A549 (cell line): ENCODE measurements around the gene RAMP1. TPM values are rescaled to one million over a fixed set of nuclear protein-coding genes. Genes with fewer than 3 reads are reported as not detected.

Source experiments
- ATAC-seq, 2 experiments: fragments of 200-7000 bp in 1 of 2; fragments of >200 bp in 1 of 2; cut with Nextera tagmentation in 1 of 2; cut with Tn5 transposase in 1 of 2; 3 replicates each; pipeline versions ENCODE4 v1.8.0 to v1.9.1; 2018 to 2020; ENCODE audit warnings: mild to moderate bottlenecking in 1 of 2, moderate library complexity in 1 of 2
- CTCF ChIA-PET: fragments of 300-600 bp; sonication (Branson Sonifier 250); formaldehyde crosslinking; extraction: SDS; loops from one replicate; lab custom pipeline; 2021; ENCODE audit warnings: antibody characterized with exemption, inconsistent platforms; lab: Yijun Ruan, JAX
- POLR2A ChIA-PET: fragments of 350-600 bp; formaldehyde crosslinking; extraction: SDS; loops from one replicate; lab custom pipeline; 2021; ENCODE audit warnings: antibody characterized with exemption, inconsistent platforms; lab: Yijun Ruan, JAX
- DNase-seq, 2 experiments: peaks; one replicate each; pipeline versions ENCODE4 v3.0.0 to v3.0.0-alpha.2; 2011 to 2016; ENCODE audit warnings: low read depth in 1 of 2, low spot score in 1 of 2
- FAIRE-seq: peaks from 2 replicates; lab custom pipeline; 2011; peaks lifted over from hg19 to GRCh38; lab: Jason Lieb, UNC
- H3K27ac ChIP-seq, 2 experiments: fragments of >200 bp; sonication (Bioruptor Twin); formaldehyde crosslinking; 3 replicates each; pipeline ENCODE4 v1.5.1; 2016 to 2017
- H3K4me1 ChIP-seq: fragments of >200 bp; sonication (Bioruptor Twin); formaldehyde crosslinking; 3 replicates; pipeline ENCODE4 v1.6.1; 2016
- H3K4me2 ChIP-seq: fragments of >200 bp; sonication (Bioruptor Twin); formaldehyde crosslinking; 3 replicates; pipeline ENCODE4 v1.6.1; 2016
- H3K4me3 ChIP-seq: fragments of >200 bp; sonication (Bioruptor Twin); formaldehyde crosslinking; 3 replicates; pipeline ENCODE4 v1.5.1; 2016
- H3K9me3 ChIP-seq: fragments of >200 bp; sonication (Bioruptor Twin); formaldehyde crosslinking; 3 replicates; pipeline ENCODE4 v1.6.1; 2016
- BHLHE40 ChIP-seq: IDR thresholded peaks from 2 replicates; pipeline ENCODE4 v1.6.1; 2012; ENCODE audit warnings: low read depth, low read length, inconsistent platforms
- CHD4 ChIP-seq: fragments of 200-600 bp; sonication (generic); IDR thresholded peaks from 2 replicates; pipeline ENCODE4 v1.6.1; 2016; ENCODE audit warnings: antibody characterized with exemption, mild to moderate bottlenecking, borderline replicate concordance
- FOSL2 ChIP-seq, 2 experiments: fragments of 450-650 bp in 1 of 2; fragments of >200 bp in 1 of 2; sonication (Bioruptor Twin) in 1 of 2; formaldehyde crosslinking; IDR thresholded peaks; 2 replicates each; pipeline versions ENCODE4 v1.5.0 to v1.6.1; 2016 to 2020; ENCODE audit warnings: mild to moderate bottlenecking in 1 of 2, moderate library complexity in 1 of 2
- HDAC2 ChIP-seq: fragments of 200-600 bp; sonication (generic); IDR thresholded peaks from 2 replicates; pipeline ENCODE4 v1.6.1; 2016
- HEYL ChIP-seq: fragments of 250-450 bp; sonication (Bioruptor Pico); IDR thresholded peaks from 2 replicates; pipeline ENCODE4 v1.8.0; 2021; ENCODE audit warnings: mild to moderate bottlenecking, moderate library complexity
- HOXA7 ChIP-seq: fragments of 250-450 bp; sonication (Bioruptor Pico); IDR thresholded peaks from 2 replicates; pipeline ENCODE4 v1.5.0; 2020; ENCODE audit warnings: mild to moderate bottlenecking, moderate library complexity
- HOXB13 ChIP-seq: fragments of 250-450 bp; sonication (Bioruptor Pico); IDR thresholded peaks from 2 replicates; pipeline ENCODE4 v1.5.0; 2020; ENCODE audit warnings: low read depth, mild to moderate bottlenecking, moderate library complexity
- JUNB ChIP-seq: fragments of >200 bp; sonication (Bioruptor Twin); formaldehyde crosslinking; IDR thresholded peaks from 2 replicates; pipeline ENCODE4 v1.6.1; 2016
- NFE2L2 ChIP-seq: fragments of 150-350 bp; conservative IDR thresholded peaks from 2 replicates; pipeline ENCODE4 v1.6.1; 2014; ENCODE audit warnings: low read length
- POLR2A ChIP-seq: IDR thresholded peaks from 2 replicates; pipeline ENCODE4 v1.6.1; 2012; ENCODE audit warnings: mild to moderate bottlenecking, low read length
- POLR2AphosphoS2 ChIP-seq: conservative IDR thresholded peaks from 2 replicates; pipeline ENCODE4 v1.6.1; 2012; ENCODE audit warnings: low read length, improper control_type of control experiment, inconsistent platforms
- RAD21 ChIP-seq, 2 experiments: fragments of >200 bp in 1 of 2; sonication (Bioruptor Twin) in 1 of 2; formaldehyde crosslinking in 1 of 2; IDR thresholded peaks in 1 of 2; conservative IDR thresholded peaks in 1 of 2; 2 replicates in 1 of 2; 3 replicates in 1 of 2; pipeline ENCODE4 v1.6.1; 2012 to 2018; ENCODE audit warnings: inconsistent platforms in 1 of 2
- RCOR1 ChIP-seq: fragments of 150-350 bp; IDR thresholded peaks from 2 replicates; pipeline ENCODE4 v1.6.1; 2014; ENCODE audit warnings: antibody characterized with exemption, low read length, low read depth
- RFX5 ChIP-seq: fragments of 450-650 bp; IDR thresholded peaks from 2 replicates; pipeline ENCODE4 v1.7.1; 2014; ENCODE audit warnings: antibody characterized with exemption, mild to moderate bottlenecking, moderate library complexity
- SREBF2 ChIP-seq: fragments of 450-650 bp; IDR thresholded peaks from 2 replicates; pipeline ENCODE4 v1.6.1; 2014; ENCODE audit warnings: mild to moderate bottlenecking, moderate library complexity
- ZFP36 ChIP-seq: fragments of 450-650 bp; IDR thresholded peaks from 2 replicates; pipeline ENCODE4 v1.6.1; 2014; ENCODE audit warnings: borderline replicate concordance; ENCODE audit not compliant: partially characterized antibody
- WGBS: methylation state at CpG from one replicate; pipeline ENCODE4 v1.1.6; 2017; ENCODE audit errors: missing lambda C conversion rate; 5-methylcytosine and 5-hydroxymethylcytosine counted together
- polyA plus RNA-seq, 4 experiments: library from polyadenylated mRNA; depleted of rRNA in 3 of 4; stranded (reverse); fragments of >200 nt; fragmentation: RNase III in 1 of 4; extraction: RNeasy Plus Mini Kit Qiagen cat#74134 plus additional on column Dnase treatment in 1 of 4; gene quantifications; 2 replicates in 3 of 4; 3 replicates in 1 of 4; pipeline ENCODE4 v1.2.3, GENCODE V29; 2011 to 2017
- TF ChIP-seq, protein P1 (sequence below): IDR thresholded peaks from 2 replicates; pipeline ENCODE4 v1.6.1; 2012
- TF ChIP-seq, protein P2 (sequence below): fragments of 200-600 bp; sonication (generic); IDR thresholded peaks from 2 replicates; pipeline ENCODE4 v1.6.1; 2016; ENCODE audit warnings: antibody characterized with exemption, mild to moderate bottlenecking, moderate library complexity
- TF ChIP-seq, protein P3 (sequence below): fragments of 250-450 bp; sonication (Bioruptor Pico); IDR thresholded peaks from 2 replicates; pipeline ENCODE4 v1.5.0; 2021; ENCODE audit warnings: mild to moderate bottlenecking, moderate library complexity, borderline replicate concordance
- TF ChIP-seq, protein P4 (sequence below): fragments of >200 bp; sonication (Bioruptor Twin); formaldehyde crosslinking; IDR thresholded peaks from 2 replicates; pipeline ENCODE4 v1.6.1; 2016
- TF ChIP-seq, protein P5 (sequence below): fragments of 450-650 bp; IDR thresholded peaks from 2 replicates; pipeline ENCODE4 v1.6.1; 2014; ENCODE audit warnings: antibody characterized with exemption
- TF ChIP-seq, protein P6 (sequence below): fragments of >200 bp; sonication (Bioruptor Twin); formaldehyde crosslinking; IDR thresholded peaks from 3 replicates; pipeline ENCODE4 v1.5.1; 2016

RAMP1 gene
- polyA plus RNA-seq, 2 of the 4 experiments (the other 2 are of a cell fraction) = not detected

DNA sequence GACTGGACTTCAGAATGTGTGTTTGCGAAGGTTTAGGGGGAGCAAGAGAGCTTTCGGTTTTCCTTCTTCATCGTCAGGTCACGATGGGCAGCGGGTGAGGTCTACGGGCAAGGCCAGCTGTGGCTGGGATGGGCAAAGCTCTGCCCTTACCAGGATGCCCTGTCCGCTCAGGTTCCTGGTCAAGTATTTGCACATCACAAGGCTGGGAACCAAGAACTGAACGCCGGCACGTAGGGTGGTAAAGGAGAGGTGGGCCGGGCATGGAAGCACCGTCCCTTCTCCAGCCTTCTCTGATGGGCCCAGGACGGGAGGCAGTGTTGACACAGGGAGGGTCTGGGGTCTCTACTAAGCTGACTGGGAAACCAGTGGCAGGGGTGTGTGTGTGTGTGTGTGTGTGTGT, 56.9 kb downstream of the RAMP1 start:
- WGBS = 87% methylated on average over 13 of the region's 13 CpGs
- TF ChIP-seq, protein P1, sequence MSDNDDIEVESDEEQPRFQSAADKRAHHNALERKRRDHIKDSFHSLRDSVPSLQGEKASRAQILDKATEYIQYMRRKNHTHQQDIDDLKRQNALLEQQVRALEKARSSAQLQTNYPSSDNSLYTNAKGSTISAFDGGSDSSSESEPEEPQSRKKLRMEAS = no peak
- TF ChIP-seq ZFP36 (no peak), HOXA7 (CRISPR knock-in tag) (no peak), FOSL2 (IDR thresholded peaks at IDR 0.05) (no peak), FOSL2 (CRISPR knock-in tag; IDR thresholded peaks at IDR 0.05) (no peak), RAD21 (conservative IDR thresholded peaks at IDR 0.05 in 1 of 2, IDR thresholded peaks at IDR 0.05 in 1 of 2) (no peak), HEYL (CRISPR knock-in tag) (no peak), POLR2AphosphoS2 (no peak), NFE2L2 (no peak)
- TF ChIP-seq, protein P2, sequence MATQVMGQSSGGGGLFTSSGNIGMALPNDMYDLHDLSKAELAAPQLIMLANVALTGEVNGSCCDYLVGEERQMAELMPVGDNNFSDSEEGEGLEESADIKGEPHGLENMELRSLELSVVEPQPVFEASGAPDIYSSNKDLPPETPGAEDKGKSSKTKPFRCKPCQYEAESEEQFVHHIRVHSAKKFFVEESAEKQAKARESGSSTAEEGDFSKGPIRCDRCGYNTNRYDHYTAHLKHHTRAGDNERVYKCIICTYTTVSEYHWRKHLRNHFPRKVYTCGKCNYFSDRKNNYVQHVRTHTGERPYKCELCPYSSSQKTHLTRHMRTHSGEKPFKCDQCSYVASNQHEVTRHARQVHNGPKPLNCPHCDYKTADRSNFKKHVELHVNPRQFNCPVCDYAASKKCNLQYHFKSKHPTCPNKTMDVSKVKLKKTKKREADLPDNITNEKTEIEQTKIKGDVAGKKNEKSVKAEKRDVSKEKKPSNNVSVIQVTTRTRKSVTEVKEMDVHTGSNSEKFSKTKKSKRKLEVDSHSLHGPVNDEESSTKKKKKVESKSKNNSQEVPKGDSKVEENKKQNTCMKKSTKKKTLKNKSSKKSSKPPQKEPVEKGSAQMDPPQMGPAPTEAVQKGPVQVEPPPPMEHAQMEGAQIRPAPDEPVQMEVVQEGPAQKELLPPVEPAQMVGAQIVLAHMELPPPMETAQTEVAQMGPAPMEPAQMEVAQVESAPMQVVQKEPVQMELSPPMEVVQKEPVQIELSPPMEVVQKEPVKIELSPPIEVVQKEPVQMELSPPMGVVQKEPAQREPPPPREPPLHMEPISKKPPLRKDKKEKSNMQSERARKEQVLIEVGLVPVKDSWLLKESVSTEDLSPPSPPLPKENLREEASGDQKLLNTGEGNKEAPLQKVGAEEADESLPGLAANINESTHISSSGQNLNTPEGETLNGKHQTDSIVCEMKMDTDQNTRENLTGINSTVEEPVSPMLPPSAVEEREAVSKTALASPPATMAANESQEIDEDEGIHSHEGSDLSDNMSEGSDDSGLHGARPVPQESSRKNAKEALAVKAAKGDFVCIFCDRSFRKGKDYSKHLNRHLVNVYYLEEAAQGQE = no peak
- Histone ChIP-seq H3K27ac (no peak overlapping the region), H3K9me3 (no peaks in the 10 kb centered on the region), H3K4me1 (no peaks in the 10 kb centered on the region), H3K4me2 (no peak overlapping the region), H3K4me3 (no peak overlapping the region)
- ChIA-PET CTCF (interaction anchor here (0.6 to 1.1 kb wide), 6 partner anchors 9 to 323 kb away, joined by 3 to 4 read pairs (median 3); no protein-coding TSS in a partner anchor), POLR2A (no interaction called here)
- ATAC-seq (no peak), FAIRE-seq (no peak), DNase-seq (no peak)

DNA sequence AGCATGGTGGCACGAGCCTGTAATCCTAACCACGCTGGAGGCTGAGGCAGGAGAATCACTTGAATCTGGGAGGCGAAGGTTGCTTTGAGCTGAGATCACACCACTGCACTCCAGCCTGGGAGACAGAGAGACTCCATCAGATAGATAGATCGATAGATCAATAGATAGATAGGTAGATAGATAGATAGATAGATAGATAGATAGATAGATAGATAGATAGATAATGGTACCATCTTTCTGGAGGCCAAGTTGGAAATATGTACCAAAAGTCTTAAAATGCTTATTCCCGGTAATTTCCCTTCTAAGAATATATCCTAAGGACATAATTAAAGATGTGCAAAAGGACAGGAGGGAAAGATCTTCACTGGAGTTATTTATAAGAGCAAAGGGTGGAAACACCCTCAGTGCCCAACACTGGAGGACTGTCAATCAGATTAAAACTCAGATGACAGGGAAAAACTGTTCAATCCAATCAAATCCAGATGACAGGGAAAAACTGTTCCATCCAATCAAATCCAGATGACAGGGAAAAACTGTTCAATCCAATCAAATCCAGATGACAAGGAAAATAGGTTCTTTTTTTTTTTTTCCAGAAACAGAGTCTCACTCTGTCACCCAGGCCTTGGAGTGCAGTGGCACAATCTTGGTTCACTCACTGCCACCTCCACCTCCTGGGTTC, 58.4 kb downstream of the RAMP1 start:
- TF ChIP-seq, protein P3, sequence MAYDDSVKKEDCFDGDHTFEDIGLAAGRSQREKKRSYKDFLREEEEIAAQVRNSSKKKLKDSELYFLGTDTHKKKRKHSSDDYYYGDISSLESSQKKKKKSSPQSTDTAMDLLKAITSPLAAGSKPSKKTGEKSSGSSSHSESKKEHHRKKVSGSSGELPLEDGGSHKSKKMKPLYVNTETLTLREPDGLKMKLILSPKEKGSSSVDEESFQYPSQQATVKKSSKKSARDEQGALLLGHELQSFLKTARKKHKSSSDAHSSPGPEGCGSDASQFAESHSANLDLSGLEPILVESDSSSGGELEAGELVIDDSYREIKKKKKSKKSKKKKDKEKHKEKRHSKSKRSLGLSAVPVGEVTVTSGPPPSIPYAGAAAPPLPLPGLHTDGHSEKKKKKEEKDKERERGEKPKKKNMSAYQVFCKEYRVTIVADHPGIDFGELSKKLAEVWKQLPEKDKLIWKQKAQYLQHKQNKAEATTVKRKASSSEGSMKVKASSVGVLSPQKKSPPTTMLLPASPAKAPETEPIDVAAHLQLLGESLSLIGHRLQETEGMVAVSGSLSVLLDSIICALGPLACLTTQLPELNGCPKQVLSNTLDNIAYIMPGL (CRISPR knock-in tag) = no peak
- TF ChIP-seq JUNB (no peak), POLR2AphosphoS2 (no peak), NFE2L2 (no peak), RAD21 (conservative IDR thresholded peaks at IDR 0.05 in 1 of 2, IDR thresholded peaks at IDR 0.05 in 1 of 2) (no peak), RCOR1 (no peak), SREBF2 (no peak), HOXB13 (CRISPR knock-in tag) (no peak), POLR2A (no peak), BHLHE40 (no peak), HDAC2 (no peak), RFX5 (no peak), CHD4 (no peak)
- TF ChIP-seq, protein P4, sequence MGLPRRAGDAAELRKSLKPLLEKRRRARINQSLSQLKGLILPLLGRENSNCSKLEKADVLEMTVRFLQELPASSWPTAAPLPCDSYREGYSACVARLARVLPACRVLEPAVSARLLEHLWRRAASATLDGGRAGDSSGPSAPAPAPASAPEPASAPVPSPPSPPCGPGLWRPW = no peak
- TF ChIP-seq, protein P5, sequence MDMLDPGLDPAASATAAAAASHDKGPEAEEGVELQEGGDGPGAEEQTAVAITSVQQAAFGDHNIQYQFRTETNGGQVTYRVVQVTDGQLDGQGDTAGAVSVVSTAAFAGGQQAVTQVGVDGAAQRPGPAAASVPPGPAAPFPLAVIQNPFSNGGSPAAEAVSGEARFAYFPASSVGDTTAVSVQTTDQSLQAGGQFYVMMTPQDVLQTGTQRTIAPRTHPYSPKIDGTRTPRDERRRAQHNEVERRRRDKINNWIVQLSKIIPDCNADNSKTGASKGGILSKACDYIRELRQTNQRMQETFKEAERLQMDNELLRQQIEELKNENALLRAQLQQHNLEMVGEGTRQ = no peak
- TF ChIP-seq, protein P6, sequence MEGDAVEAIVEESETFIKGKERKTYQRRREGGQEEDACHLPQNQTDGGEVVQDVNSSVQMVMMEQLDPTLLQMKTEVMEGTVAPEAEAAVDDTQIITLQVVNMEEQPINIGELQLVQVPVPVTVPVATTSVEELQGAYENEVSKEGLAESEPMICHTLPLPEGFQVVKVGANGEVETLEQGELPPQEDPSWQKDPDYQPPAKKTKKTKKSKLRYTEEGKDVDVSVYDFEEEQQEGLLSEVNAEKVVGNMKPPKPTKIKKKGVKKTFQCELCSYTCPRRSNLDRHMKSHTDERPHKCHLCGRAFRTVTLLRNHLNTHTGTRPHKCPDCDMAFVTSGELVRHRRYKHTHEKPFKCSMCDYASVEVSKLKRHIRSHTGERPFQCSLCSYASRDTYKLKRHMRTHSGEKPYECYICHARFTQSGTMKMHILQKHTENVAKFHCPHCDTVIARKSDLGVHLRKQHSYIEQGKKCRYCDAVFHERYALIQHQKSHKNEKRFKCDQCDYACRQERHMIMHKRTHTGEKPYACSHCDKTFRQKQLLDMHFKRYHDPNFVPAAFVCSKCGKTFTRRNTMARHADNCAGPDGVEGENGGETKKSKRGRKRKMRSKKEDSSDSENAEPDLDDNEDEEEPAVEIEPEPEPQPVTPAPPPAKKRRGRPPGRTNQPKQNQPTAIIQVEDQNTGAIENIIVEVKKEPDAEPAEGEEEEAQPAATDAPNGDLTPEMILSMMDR = no peak
- TF ChIP-seq, all 56 proteins: peak for 0
- H3K27ac ChIP-seq = no peak overlapping the region
- no peak for ATAC-seq
- no peak for DNase-seq
- CTCF ChIA-PET = interaction anchor here (1.0 kb wide), 1 partner anchor 122 kb away, joined by 3 read pairs; no protein-coding TSS in a partner anchor
- H3K4me1 ChIP-seq = no peaks in the 10 kb centered on the region; the same call in 2 of the 3 replicates
- no peak for FAIRE-seq
- no peaks in the 10 kb centered on the region for H3K9me3 ChIP-seq
- H3K4me3 ChIP-seq = no peak overlapping the region
- POLR2A ChIA-PET = no interaction called here
- 64% methylated on average over 5 of the region's 5 CpGs for WGBS
- H3K4me2 ChIP-seq = no peak overlapping the region
